Ishikawa (cell line): Measurements from ENCODE around the gene BTBD9.

Experiments
- CEBPB ChIP-seq: IDR thresholded peaks from 2 replicates; pipeline ENCODE4 v1.6.1; 2012
- CREB1 ChIP-seq: IDR thresholded peaks from 2 replicates; pipeline ENCODE4 v1.6.1; 2012; ENCODE audit warnings: low read depth
- EGR1 ChIP-seq: IDR thresholded peaks from 2 replicates; pipeline ENCODE4 v1.6.1; 2012
- EP300 ChIP-seq: IDR thresholded peaks from 2 replicates; pipeline ENCODE4 v1.6.1; 2012; ENCODE audit warnings: borderline replicate concordance
- FOXM1 ChIP-seq: IDR thresholded peaks from 2 replicates; pipeline ENCODE4 v1.6.1; 2012; ENCODE audit warnings: low read depth, borderline replicate concordance
- MAX ChIP-seq: IDR thresholded peaks from 2 replicates; pipeline ENCODE4 v1.6.1; 2012
- NFIC ChIP-seq: IDR thresholded peaks from 2 replicates; pipeline ENCODE4 v1.6.1; 2012
- RAD21 ChIP-seq: IDR thresholded peaks from 2 replicates; pipeline ENCODE4 v1.6.1; 2012; ENCODE audit warnings: low read depth
- REST ChIP-seq: IDR thresholded peaks from 2 replicates; pipeline ENCODE4 v1.6.1; 2012; ENCODE audit warnings: low read depth, mild to moderate bottlenecking
- TAF1 ChIP-seq: IDR thresholded peaks from 2 replicates; pipeline ENCODE4 v1.6.1; 2012; ENCODE audit warnings: low read depth, mild to moderate bottlenecking
- TCF12 ChIP-seq: IDR thresholded peaks from 2 replicates; pipeline ENCODE4 v1.6.1; 2012; ENCODE audit warnings: low read depth
- TEAD4 ChIP-seq: IDR thresholded peaks from 2 replicates; pipeline ENCODE4 v1.6.1; 2012
- USF1 ChIP-seq: IDR thresholded peaks from 2 replicates; pipeline ENCODE4 v1.6.1; 2012
- YY1 ChIP-seq: IDR thresholded peaks from 2 replicates; pipeline ENCODE4 v1.6.1; 2012; ENCODE audit warnings: low read depth
- ZBTB7A ChIP-seq: IDR thresholded peaks from 2 replicates; pipeline ENCODE4 v1.6.1; 2012; ENCODE audit warnings: low read depth

The BTBD9 gene

GRCh38 chr6:38485488-38485887 is 154.2 kb downstream of the BTBD9 start:
- no peak for TF ChIP-seq NFIC
- no peak for TF ChIP-seq MAX
- TF ChIP-seq YY1 = no peak
- no peak for TF ChIP-seq EGR1
- no peak for TF ChIP-seq TEAD4
- no peak for TF ChIP-seq RAD21
- TF ChIP-seq FOXM1 = no peak
- no peak for TF ChIP-seq TCF12
- no peak for TF ChIP-seq REST
- no peak for TF ChIP-seq ZBTB7A
- no peak for TF ChIP-seq TAF1
- TF ChIP-seq CREB1 = no peak
- TF ChIP-seq CEBPB = no peak
- no peak for TF ChIP-seq USF1
- TF ChIP-seq EP300 = no peak

- TF ChIP-seq USF1 = no peak
- TF ChIP-seq YY1 = no peak
- TF ChIP-seq EP300 = no peak
- TF ChIP-seq CREB1 = no peak
- TF ChIP-seq RAD21 = no peak
- TF ChIP-seq NFIC = no peak
- TF ChIP-seq TCF12 = no peak
- TF ChIP-seq TEAD4 = no peak
- no peak for TF ChIP-seq FOXM1
- no peak for TF ChIP-seq EGR1
These were observed 155.1 kb downstream of the BTBD9 start for GRCh38 chr6:38484656-38485055.

GRCh38 chr6:38483526-38483925 is 156.2 kb downstream of the BTBD9 start:
- no peak for TF ChIP-seq TCF12
- TF ChIP-seq FOXM1 = no peak
- TF ChIP-seq CEBPB = no peak
- no peak for TF ChIP-seq CREB1
- TF ChIP-seq NFIC = no peak
- TF ChIP-seq EP300 = no peak
- TF ChIP-seq REST = no peak
- no peak for TF ChIP-seq ZBTB7A
- no peak for TF ChIP-seq YY1

GRCh38 chr6:38482466-38482865 is 157.3 kb downstream of the BTBD9 start:
- no peak for TF ChIP-seq FOXM1
- no peak for TF ChIP-seq REST
- TF ChIP-seq ZBTB7A = no peak
- no peak for TF ChIP-seq EP300
- TF ChIP-seq NFIC = no peak
- no peak for TF ChIP-seq EGR1
- TF ChIP-seq USF1 = no peak
- TF ChIP-seq RAD21 = no peak

- TF ChIP-seq TEAD4 = no peak
- TF ChIP-seq RAD21 = no peak
- TF ChIP-seq TCF12 = no peak
- no peak for TF ChIP-seq CEBPB
- no peak for TF ChIP-seq REST
- TF ChIP-seq EGR1 = no peak
- TF ChIP-seq YY1 = no peak
- TF ChIP-seq EP300 = no peak
- no peak for TF ChIP-seq CREB1
- TF ChIP-seq NFIC = no peak
These were observed 157.9 kb downstream of the BTBD9 start for GRCh38 chr6:38481851-38482250.
